T-helper 2 cell (primary cell): ENCODE results near the gene ZDHHC3.
"Not testable (repeated sequence)": the region's sequence is repeated elsewhere in the genome, so short reads cannot be mapped to it uniquely, and the experiment has no call there.

Experiments used
- DNase-seq, 5 experiments: peaks; one replicate each; pipeline versions ENCODE4 v3.0.0 to v3.0.0-alpha.2; 2012 to 2022

Gene ZDHHC3

DNA sequence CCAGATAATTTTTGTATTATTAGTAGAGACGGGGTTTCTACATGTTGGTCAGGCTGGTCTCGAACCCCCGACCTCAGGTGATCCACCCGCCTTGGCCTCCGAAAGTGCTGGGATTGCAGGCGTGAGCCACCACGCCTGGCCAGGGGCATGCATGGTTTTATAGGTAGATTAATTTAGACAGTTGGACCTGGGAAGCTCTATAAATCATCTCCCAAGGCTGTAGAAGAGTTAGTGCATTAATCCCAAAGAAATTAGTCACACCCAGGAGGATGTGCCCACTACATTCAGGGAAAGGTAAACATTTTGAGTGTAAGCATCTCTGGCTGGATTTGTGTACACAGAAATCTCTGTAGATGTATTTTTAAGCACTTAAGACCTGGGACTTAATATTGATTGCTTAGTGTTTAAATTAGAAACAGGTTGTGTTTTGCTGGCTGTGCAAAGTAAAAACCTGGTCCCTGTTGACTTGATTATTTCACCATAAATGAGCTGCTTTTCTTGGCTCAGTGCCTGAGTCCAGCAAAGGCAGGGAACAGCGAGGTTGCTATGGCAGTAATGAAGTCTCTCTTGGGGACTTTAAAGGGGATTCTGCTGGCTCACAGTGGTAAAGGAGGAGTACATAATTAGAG, 19.3 kb upstream of the ZDHHC3 start:
- DNase-seq, result no peak

DNA sequence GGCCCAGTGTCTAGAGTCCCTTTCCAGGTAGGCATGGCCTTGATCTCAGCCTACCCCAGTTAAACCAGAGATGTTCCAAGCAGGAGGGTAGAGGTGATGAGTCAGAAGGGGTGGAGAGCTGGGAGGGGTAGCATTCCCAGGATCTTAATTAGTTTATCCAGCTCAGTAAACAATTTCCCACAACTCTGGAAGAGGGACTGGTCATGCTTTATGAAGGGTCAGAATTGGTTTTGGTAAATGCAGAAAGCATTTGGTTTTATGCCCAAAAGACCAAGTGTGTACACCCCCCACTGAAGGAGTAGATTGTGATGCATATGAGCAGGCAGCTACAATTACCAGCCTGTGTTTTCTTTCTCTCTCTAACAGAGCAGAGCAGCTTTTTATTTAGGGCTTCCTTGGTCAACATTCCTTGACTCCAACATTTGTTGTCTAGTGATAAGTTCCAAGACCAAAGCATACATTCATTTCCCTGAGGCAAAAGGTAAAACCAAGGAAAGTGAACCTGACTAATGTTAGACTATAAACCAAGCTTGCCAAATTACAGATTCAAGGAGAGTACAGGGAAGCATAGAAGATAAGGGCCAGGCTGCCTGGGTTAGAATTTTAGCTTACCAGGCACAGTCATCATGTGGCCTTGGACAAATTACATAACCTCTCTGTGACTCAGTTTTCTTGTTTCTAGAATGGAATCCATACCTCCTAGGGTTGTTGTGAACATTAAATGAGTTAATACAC, 17.7 kb upstream of the ZDHHC3 start:
- DNase-seq, result no peak

GRCh38 chr3:44992555-44993470, 16.8 kb upstream of the ZDHHC3 start:
- peak in 1 of 5 experiments; percentile 47 for DNase-seq

DNA sequence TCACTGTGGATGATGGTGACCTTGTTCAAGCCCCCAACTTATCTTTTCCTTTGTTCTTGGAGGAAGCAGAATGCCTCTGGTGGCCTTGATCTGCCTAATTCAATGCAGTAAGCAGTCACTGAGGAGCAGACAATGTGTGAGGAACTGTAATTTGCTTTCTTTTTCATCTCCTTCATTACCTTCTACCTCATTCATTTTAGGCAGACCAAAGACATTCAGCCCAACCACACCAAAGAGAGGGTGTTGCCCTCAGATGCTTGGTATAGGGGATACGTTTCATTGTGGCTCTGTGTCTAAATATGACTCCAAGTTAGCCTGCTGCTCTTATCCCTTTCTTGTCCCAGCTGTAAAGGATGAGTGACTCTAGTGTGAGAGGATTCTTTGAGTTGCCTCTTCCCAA, 15.4 kb upstream of the ZDHHC3 start:
- no peak for DNase-seq

DNA sequence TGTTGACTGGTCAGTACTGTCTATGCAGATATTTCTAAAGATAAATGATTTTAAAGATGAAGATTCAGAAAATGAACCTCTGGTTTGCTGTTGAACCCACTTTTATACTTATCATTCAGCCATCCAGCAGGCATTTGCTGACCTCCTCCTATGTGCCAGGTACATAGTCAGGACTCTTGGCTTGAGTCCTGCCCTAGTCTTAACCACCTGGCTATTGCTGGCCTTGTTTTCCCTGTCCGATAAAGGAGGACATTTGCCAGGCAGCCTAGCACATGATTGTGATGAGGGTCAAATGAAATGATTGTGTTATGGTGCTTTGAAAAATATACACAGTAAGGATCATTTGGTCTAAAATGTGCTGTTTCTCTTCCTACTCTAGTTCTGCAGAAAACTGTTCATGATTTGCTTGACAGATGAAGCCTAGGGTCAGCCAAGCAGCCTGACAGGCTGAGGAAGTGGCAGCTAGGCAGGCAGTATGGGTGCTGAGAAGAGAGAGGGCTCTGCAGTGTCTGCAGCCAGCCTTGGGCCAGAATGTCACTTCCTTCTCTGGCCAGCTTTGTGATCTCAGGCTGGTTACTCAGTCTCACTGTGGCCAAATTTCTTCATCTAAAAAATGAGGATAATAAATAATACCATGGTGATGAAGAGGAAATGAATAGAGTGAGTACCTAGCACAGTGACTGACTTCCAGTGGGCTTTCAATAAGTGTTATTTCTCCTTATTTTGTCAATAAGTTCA, 13.8 kb upstream of the ZDHHC3 start:
- no peak for DNase-seq

- DNase-seq, result no peak
Measured at GRCh38 chr3:44989141-44989540, 13.2 kb upstream of the ZDHHC3 start.

- DNase-seq, result peak in 1 of 5 experiments; percentile 31
Measured at GRCh38 chr3:44988073-44988472, 12.1 kb upstream of the ZDHHC3 start.

- DNase-seq, result no peak
Measured at GRCh38 chr3:44987332-44987731, 11.4 kb upstream of the ZDHHC3 start.

GRCh38 chr3:44986330-44986729, 10.4 kb upstream of the ZDHHC3 start:
- DNase-seq, result not testable (repeated sequence)

- peak in 1 of 5 experiments; percentile 39 for DNase-seq
Measured at GRCh38 chr3:44984335-44984734, 8.4 kb upstream of the ZDHHC3 start.

GRCh38 chr3:44983484-44983941, 7.5 kb upstream of the ZDHHC3 start:
- DNase-seq, result no peak

- no peak for DNase-seq
Measured at GRCh38 chr3:44982817-44983216, 6.8 kb upstream of the ZDHHC3 start.

GRCh38 chr3:44981751-44982150, 5.8 kb upstream of the ZDHHC3 start:
- peak in 1 of 5 experiments; percentile 53 for DNase-seq

GRCh38 chr3:44981220-44981619, 5.2 kb upstream of the ZDHHC3 start:
- peak in 1 of 5 experiments; percentile 24 for DNase-seq

- no peak for DNase-seq
Measured at GRCh38 chr3:44974416-44974815, 1.6 kb downstream of the ZDHHC3 start.

DNA sequence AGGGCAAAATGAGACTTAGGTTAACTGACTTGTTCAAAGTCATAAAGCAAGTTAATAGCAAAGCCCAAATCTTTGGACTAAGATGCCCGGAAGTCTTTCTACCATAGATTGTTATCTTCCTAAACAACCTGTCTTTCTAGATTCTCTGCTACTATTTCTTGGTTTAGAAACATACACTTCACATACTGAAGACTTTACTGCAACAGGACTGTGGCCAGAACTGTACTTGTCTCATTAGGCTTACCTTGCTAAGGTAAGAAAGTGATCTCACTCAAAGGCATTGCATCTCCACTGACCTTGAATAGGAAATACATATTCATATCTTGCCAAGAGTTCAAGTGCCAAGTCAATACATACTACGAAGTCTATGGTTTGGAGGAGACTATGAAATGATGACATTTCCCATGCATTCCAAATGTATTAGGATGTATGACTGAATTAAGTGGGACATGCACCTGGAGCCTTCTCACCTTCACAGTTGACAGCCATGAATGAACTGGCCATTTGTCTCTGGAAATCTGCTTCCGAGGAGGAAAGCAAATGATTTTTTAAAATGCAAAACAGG, 5.0 kb downstream of the ZDHHC3 start:
- no peak for DNase-seq

GRCh38 chr3:44969828-44970179, 6.2 kb downstream of the ZDHHC3 start:
- DNase-seq, result peak in 1 of 5 experiments; percentile 38

GRCh38 chr3:44969154-44969827, 6.7 kb downstream of the ZDHHC3 start:
- DNase-seq, result peak in 2 of 5 experiments; percentile 29 to 36

GRCh38 chr3:44968447-44968858, 7.5 kb downstream of the ZDHHC3 start:
- DNase-seq, result no peak

GRCh38 chr3:44966795-44967278, 9.1 kb downstream of the ZDHHC3 start:
- DNase-seq, result peak in 1 of 5 experiments; percentile 48

GRCh38 chr3:44965165-44965564, 10.8 kb downstream of the ZDHHC3 start:
- no peak for DNase-seq
